Activated naive CD4-positive, alpha-beta T cell treated with anti-CD3 and anti-CD28 coated beads, Interleukin-2, amount 10 ng/mL, durations not matched to agents 7 days and 5 days (primary cell): Measurements from ENCODE around the gene BFSP1.

Experiments used
- CTCF ChIA-PET: fragments of 350-600 bp; sonication (Branson Sonifier 250); formaldehyde crosslinking; loops from one replicate; lab custom pipeline; 2021; ENCODE audit warnings: antibody characterized with exemption; lab: Charles Lee
- DNase-seq: peaks from one replicate; pipeline ENCODE4 v3.0.0-alpha.2; 2020
- H3K27ac Mint-ChIP-seq: one replicate; pipeline ENCODE4 v1.8.0; 2021; ENCODE audit warnings: mild to moderate bottlenecking, moderate library complexity, mixed read lengths
- H3K27me3 Mint-ChIP-seq: one replicate; pipeline ENCODE4 v1.8.0; 2021; ENCODE audit warnings: mild to moderate bottlenecking, mixed read lengths
- H3K36me3 Mint-ChIP-seq: one replicate; pipeline ENCODE4 v1.8.0; 2021; ENCODE audit warnings: mixed read lengths
- H3K4me1 Mint-ChIP-seq: one replicate; pipeline ENCODE4 v1.8.0; 2021; ENCODE audit warnings: mixed read lengths
- H3K4me3 Mint-ChIP-seq: one replicate; pipeline ENCODE4 v1.8.0; 2021; ENCODE audit warnings: mild to moderate bottlenecking, moderate library complexity, mixed read lengths
- H3K9me3 Mint-ChIP-seq: one replicate; pipeline ENCODE4 v1.8.0; 2021; ENCODE audit warnings: mixed read lengths

The BFSP1 gene

GRCh38 chr20:17565169-17565845 lies 34.1 kb upstream of the BFSP1 start:
- peaks cover 40% of the 10 kb centered on the region for H3K27me3 Mint-ChIP-seq
- H3K4me1 Mint-ChIP-seq: peaks cover 15% of the 10 kb centered on the region
- DNase-seq: no peak
- H3K27ac Mint-ChIP-seq: no peak overlapping the region
- no peaks in the 10 kb centered on the region for H3K9me3 Mint-ChIP-seq
- CTCF ChIA-PET: interaction anchor here (0.7 kb wide), 1 partner anchor 29 kb away, joined by 3 read pairs; no protein-coding TSS in a partner anchor
- no peaks in the 10 kb centered on the region for H3K36me3 Mint-ChIP-seq
- no peak overlapping the region for H3K4me3 Mint-ChIP-seq

GRCh38 chr20:17562804-17563305 lies 31.7 kb upstream of the BFSP1 start:
- H3K27ac Mint-ChIP-seq: no peak overlapping the region
- CTCF ChIA-PET: interaction anchor here (0.6 kb wide), 1 partner anchor 48 kb away, joined by 3 read pairs; no protein-coding TSS in a partner anchor

GRCh38 chr20:17560344-17561074 lies 29.3 kb upstream of the BFSP1 start:
- DNase-seq: no peak
- H3K4me1 Mint-ChIP-seq: peaks cover 11% of the 10 kb centered on the region
- no peaks in the 10 kb centered on the region for H3K36me3 Mint-ChIP-seq
- H3K4me3 Mint-ChIP-seq: no peak overlapping the region
- CTCF ChIA-PET: interaction anchor here (1.3 kb wide), 1 partner anchor 121 kb away, joined by 3 read pairs; the partner anchor contains the start of gene RRBP1
- no peak overlapping the region for H3K27ac Mint-ChIP-seq
- peaks cover 27% of the 10 kb centered on the region for H3K27me3 Mint-ChIP-seq
- no peaks in the 10 kb centered on the region for H3K9me3 Mint-ChIP-seq

More at GRCh38 chr20:17562804-17563305, 31.7 kb upstream of the BFSP1 start:
- Mint-ChIP-seq H3K36me3 (no peaks in the 10 kb centered on the region), H3K4me3 (no peak overlapping the region), H3K27me3 (peaks cover 26% of the 10 kb centered on the region), H3K4me1 (peaks cover 11% of the 10 kb centered on the region), H3K9me3 (no peaks in the 10 kb centered on the region)
- DNase-seq: no peak

- DNase-seq: no peak
- Mint-ChIP-seq H3K36me3 (no peaks in the 10 kb centered on the region), H3K4me1 (peaks cover 11% of the 10 kb centered on the region), H3K9me3 (no peaks in the 10 kb centered on the region), H3K4me3 (no peak overlapping the region), H3K27ac (no peak overlapping the region), H3K27me3 (peaks cover 21% of the 10 kb centered on the region)
- CTCF ChIA-PET: interaction anchor here (1.3 kb wide), 1 partner anchor 123 kb away, joined by 3 read pairs; the partner anchor contains the start of gene RRBP1
These were observed 28.2 kb upstream of the BFSP1 start for GRCh38 chr20:17559338-17559737.

GRCh38 chr20:17558941-17559304 lies 27.7 kb upstream of the BFSP1 start:
- peaks cover 11% of the 10 kb centered on the region for H3K4me1 Mint-ChIP-seq
- no peak overlapping the region for H3K27ac Mint-ChIP-seq
- no peaks in the 10 kb centered on the region for H3K36me3 Mint-ChIP-seq
- H3K27me3 Mint-ChIP-seq: peaks cover 17% of the 10 kb centered on the region
- CTCF ChIA-PET: interaction anchor here (1.3 kb wide), 2 partner anchors 23 to 123 kb away, joined by 3 read pairs; partner anchors contain the start of gene RRBP1
- no peaks in the 10 kb centered on the region for H3K9me3 Mint-ChIP-seq
- DNase-seq: no peak
- no peak overlapping the region for H3K4me3 Mint-ChIP-seq

- Mint-ChIP-seq H3K27me3 (peaks cover 11% of the 10 kb centered on the region), H3K36me3 (no peaks in the 10 kb centered on the region)
- CTCF ChIA-PET: interaction anchor here (1.3 kb wide), 1 partner anchor 22 kb away, joined by 3 read pairs; no protein-coding TSS in a partner anchor
These were observed 27.2 kb upstream of the BFSP1 start for GRCh38 chr20:17558154-17558940.

GRCh38 chr20:17557675-17558006 lies 26.5 kb upstream of the BFSP1 start:
- peaks cover 10% of the 10 kb centered on the region for H3K27me3 Mint-ChIP-seq
- H3K27ac Mint-ChIP-seq: no peak overlapping the region
- peaks cover 11% of the 10 kb centered on the region for H3K4me1 Mint-ChIP-seq
- DNase-seq: no peak
- CTCF ChIA-PET: interaction anchor here (1.0 to 1.3 kb wide), 3 partner anchors 21 to 299 kb away, joined by 3 read pairs; no protein-coding TSS in a partner anchor
- no peak overlapping the region for H3K4me3 Mint-ChIP-seq
- no peaks in the 10 kb centered on the region for H3K9me3 Mint-ChIP-seq
- no peaks in the 10 kb centered on the region for H3K36me3 Mint-ChIP-seq

More at GRCh38 chr20:17558154-17558940, 27.2 kb upstream of the BFSP1 start:
- H3K9me3 Mint-ChIP-seq: no peaks in the 10 kb centered on the region
- H3K27ac Mint-ChIP-seq: no peak overlapping the region
- DNase-seq: peak; percentile 30
- H3K4me1 Mint-ChIP-seq: peaks cover 11% of the 10 kb centered on the region
- H3K4me3 Mint-ChIP-seq: no peak overlapping the region

GRCh38 chr20:17556837-17557674 lies 25.9 kb upstream of the BFSP1 start:
- no peaks in the 10 kb centered on the region for H3K36me3 Mint-ChIP-seq
- no peak overlapping the region for H3K27ac Mint-ChIP-seq
- H3K4me3 Mint-ChIP-seq: no peak overlapping the region
- CTCF ChIA-PET: interaction anchor here (1.0 to 1.2 kb wide), 2 partner anchors 53 to 300 kb away, joined by 3 read pairs; no protein-coding TSS in a partner anchor
- H3K9me3 Mint-ChIP-seq: no peaks in the 10 kb centered on the region
- H3K4me1 Mint-ChIP-seq: peaks cover 11% of the 10 kb centered on the region
- no peak for DNase-seq
- H3K27me3 Mint-ChIP-seq: peaks cover 10% of the 10 kb centered on the region

- Mint-ChIP-seq H3K9me3 (no peaks in the 10 kb centered on the region), H3K27ac (no peak overlapping the region), H3K4me1 (peaks cover 11% of the 10 kb centered on the region), H3K4me3 (no peak overlapping the region), H3K27me3 (peaks cover 14% of the 10 kb centered on the region), H3K36me3 (no peaks in the 10 kb centered on the region)
- no peak for DNase-seq
- CTCF ChIA-PET: no interaction called here
These were observed 23.9 kb upstream of the BFSP1 start for GRCh38 chr20:17555106-17555505.

DNA sequence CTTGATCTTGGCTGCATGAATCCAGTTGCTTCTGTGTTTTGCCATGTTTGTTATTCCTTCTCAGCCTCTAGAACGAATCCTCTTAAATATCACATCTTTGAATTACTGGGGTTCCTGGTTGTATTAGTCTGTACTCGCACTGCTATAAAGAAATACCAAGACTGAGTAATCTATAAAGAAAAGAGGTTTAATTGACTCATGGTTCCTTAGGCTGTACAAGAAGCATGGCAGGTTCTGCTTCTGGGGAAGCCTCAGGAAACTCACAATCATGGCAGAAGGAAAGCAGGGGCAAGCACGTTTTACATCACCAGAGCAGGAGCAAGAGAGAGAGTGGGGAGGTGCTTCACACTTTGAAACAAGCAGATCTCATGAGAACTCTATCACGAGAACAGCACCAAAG lies 18.0 kb upstream of the BFSP1 start:
- CTCF ChIA-PET: no interaction called here
- Mint-ChIP-seq H3K4me3 (no peak overlapping the region), H3K27me3 (peaks cover 31% of the 10 kb centered on the region), H3K4me1 (no peaks in the 10 kb centered on the region), H3K27ac (no peak overlapping the region), H3K36me3 (no peaks in the 10 kb centered on the region), H3K9me3 (no peaks in the 10 kb centered on the region)
- DNase-seq: no peak

DNA sequence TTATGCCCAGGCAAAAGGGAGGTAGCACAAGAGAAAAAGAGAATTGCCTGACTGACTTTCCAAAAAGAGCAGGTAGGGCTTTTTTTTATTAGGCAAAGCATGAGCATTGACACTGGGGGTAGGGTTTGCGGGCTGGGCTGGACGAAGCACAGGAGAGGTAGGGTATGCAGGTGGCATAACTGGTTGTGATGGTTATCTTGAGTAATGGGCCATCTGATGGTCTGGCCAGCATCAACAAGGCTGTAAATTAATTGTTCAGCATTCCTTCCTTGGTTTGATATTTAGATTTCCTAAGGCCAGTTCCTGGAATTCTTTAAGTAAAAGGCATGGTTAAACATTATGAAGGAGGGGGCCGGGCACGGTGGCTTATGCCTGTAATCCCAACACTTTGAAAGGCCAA lies 13.9 kb upstream of the BFSP1 start:
- H3K27me3 Mint-ChIP-seq: peaks cover 49% of the 10 kb centered on the region
- H3K4me3 Mint-ChIP-seq: no peak overlapping the region
- no peaks in the 10 kb centered on the region for H3K4me1 Mint-ChIP-seq
- no peak for DNase-seq
- CTCF ChIA-PET: no interaction called here
- no peaks in the 10 kb centered on the region for H3K36me3 Mint-ChIP-seq
- H3K27ac Mint-ChIP-seq: no peak overlapping the region
- H3K9me3 Mint-ChIP-seq: no peaks in the 10 kb centered on the region

GRCh38 chr20:17543531-17544131 lies 12.5 kb upstream of the BFSP1 start:
- Mint-ChIP-seq H3K27me3 (peaks cover 53% of the 10 kb centered on the region), H3K27ac (no peak overlapping the region), H3K4me3 (no peak overlapping the region), H3K4me1 (no peaks in the 10 kb centered on the region), H3K9me3 (no peaks in the 10 kb centered on the region), H3K36me3 (no peaks in the 10 kb centered on the region)
- no peak for DNase-seq
- CTCF ChIA-PET: interaction anchor here (0.6 kb wide), 1 partner anchor 357 kb away, joined by 3 read pairs; no protein-coding TSS in a partner anchor

DNA sequence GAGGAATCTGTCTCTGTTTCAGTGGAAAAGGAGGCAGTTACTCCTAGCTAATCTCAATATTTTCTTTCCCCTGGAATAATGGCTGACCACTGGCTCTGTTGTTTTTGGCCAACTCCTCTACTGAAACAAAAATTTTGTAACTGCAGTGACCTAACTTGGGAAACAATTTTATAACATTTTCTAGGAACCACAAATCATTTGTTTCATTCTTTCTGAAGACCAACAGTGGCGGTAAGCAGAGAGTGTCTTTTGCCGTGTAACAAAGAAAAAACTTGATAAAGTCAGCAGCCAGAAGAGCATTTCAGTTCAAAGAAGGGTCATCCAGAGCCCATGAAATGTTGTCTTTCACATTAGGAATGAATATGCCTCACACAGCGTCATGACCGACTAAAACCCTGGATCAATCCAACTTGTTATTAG lies 11.8 kb upstream of the BFSP1 start:
- Mint-ChIP-seq H3K27me3 (peaks cover 52% of the 10 kb centered on the region), H3K36me3 (no peaks in the 10 kb centered on the region), H3K4me1 (no peaks in the 10 kb centered on the region), H3K4me3 (no peak overlapping the region), H3K9me3 (no peaks in the 10 kb centered on the region), H3K27ac (no peak overlapping the region)
- DNase-seq: no peak
- CTCF ChIA-PET: interaction anchor here (0.7 kb wide), 1 partner anchor 50 kb away, joined by 3 read pairs; no protein-coding TSS in a partner anchor
